K562 (cell line): ENCODE data around the gene SURF6. TPM values are rescaled to one million over a fixed set of nuclear protein-coding genes. Genes with fewer than 3 reads are reported as not detected.

Experiments used
- CREBBP ChIP-seq: IDR thresholded peaks from one replicate; pipeline ENCODE4 v1.6.1; 2012; ENCODE audit warnings: low read depth, mild to moderate bottlenecking, control low read depth, inconsistent platforms, low read length
- L3MBTL2 ChIP-seq: fragments of 450-650 bp; IDR thresholded peaks from 2 replicates; pipeline ENCODE4 v1.6.1; 2016; ENCODE audit warnings: mild to moderate bottlenecking, moderate library complexity
- TCF7L2 ChIP-seq: fragments of 150-350 bp; IDR thresholded peaks from 2 replicates; pipeline ENCODE4 v1.6.1; 2016; ENCODE audit warnings: low read depth, mild to moderate bottlenecking, low read length, moderate library complexity
- ZNF717 ChIP-seq: fragments of 250-450 bp; sonication (Bioruptor Pico); IDR thresholded peaks from 2 replicates; pipeline ENCODE4 v1.5.0; 2021
- polyA plus RNA-seq, 8 experiments: library from polyadenylated mRNA; depleted of rRNA in 4 of 8; stranded (reverse) in 5 of 8; unstranded in 3 of 8; fragments of >200 nt; fragmentation: Nextera tagmentation in 2 of 8; fragmentation: Illumina TruSeq in 1 of 8; extraction: Ambion mirVana in 2 of 8; extraction: Trizol in 1 of 8; gene quantifications; 2 replicates each; pipeline versions ENCODE4 v1.2.1 to v1.2.3, GENCODE V29; 2011 to 2014; ENCODE audit warnings: inconsistent platforms in 1 of 8, missing spikeins in 1 of 8
- total RNA-seq, 7 experiments: library from RNA; depleted of rRNA in 6 of 7; stranded (reverse); fragments of >200 nt in 6 of 7; fragmentation: Illumina TruSeq in 2 of 7; extraction: Trizol in 2 of 7; gene quantifications; 2 replicates each; pipeline versions ENCODE4 v1.2.1 to v1.2.3, GENCODE V29; 2011 to 2021; ENCODE audit warnings: low replicate concordance in 1 of 7
- TF ChIP-seq, protein P1 (sequence below): fragments of 450-650 bp; IDR thresholded peaks from 2 replicates; pipeline ENCODE4 v1.6.1; 2018; ENCODE audit not compliant: partially characterized antibody
- TF ChIP-seq, protein P2 (sequence below): fragments of 450-650 bp; IDR thresholded peaks from 2 replicates; pipeline ENCODE4 v1.6.1; 2016; ENCODE audit warnings: mild to moderate bottlenecking
- TF ChIP-seq, protein P3 (sequence below): fragments of 200-600 bp; sonication (generic); IDR thresholded peaks from one replicate; pipeline ENCODE4 v1.6.1; 2012; ENCODE audit warnings: mild to moderate bottlenecking, low read depth, low read length, inconsistent platforms
- TF ChIP-seq, protein P4 (sequence below), 2 experiments: IDR thresholded peaks; 2 replicates each; pipeline ENCODE4 v1.6.1; 2011; ENCODE audit warnings: borderline replicate concordance in 1 of 2, control low read depth in 1 of 2, low read depth in 1 of 2, low read length in 1 of 2, mild to moderate bottlenecking in 1 of 2, mixed read lengths in 1 of 2, moderate library complexity in 1 of 2; ENCODE audit not compliant: insufficient read depth in 1 of 2, insufficient read length in 1 of 2, poor library complexity in 1 of 2, severe bottlenecking in 1 of 2; ENCODE audit errors: extremely low read depth in 1 of 2

SURF6 gene
- total and polyA plus RNA-seq, 9 of the 15 experiments (the other 6 are each of a cell fraction or from before 2014, with no cell fraction given) = 1.4 to 68.3 (median 14.7) TPM

DNA sequence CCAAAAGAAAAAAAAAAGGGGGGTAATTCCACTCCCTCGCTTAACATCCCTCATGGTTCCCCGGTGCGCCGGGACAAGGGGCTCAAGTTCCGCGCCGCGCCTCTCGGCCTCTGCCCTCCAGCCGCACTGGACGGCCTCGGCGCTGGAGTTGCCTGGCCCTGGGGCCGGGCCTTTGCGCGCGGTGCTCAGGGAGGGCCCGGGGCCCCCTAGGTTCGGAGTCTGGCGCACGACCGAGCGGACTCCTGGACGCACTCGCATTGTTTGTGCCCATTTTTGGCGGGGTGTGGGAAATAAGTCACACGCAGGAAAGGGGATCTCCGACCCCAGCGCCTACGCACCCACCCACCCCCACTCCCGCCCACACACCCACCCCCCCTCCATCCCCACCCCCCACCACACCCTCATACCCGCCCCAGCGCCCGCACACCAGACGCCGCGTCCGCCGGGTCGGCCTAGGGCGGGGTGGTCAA lies 11.6 kb upstream of the SURF6 start (continued):
- TF ChIP-seq, protein P1, sequence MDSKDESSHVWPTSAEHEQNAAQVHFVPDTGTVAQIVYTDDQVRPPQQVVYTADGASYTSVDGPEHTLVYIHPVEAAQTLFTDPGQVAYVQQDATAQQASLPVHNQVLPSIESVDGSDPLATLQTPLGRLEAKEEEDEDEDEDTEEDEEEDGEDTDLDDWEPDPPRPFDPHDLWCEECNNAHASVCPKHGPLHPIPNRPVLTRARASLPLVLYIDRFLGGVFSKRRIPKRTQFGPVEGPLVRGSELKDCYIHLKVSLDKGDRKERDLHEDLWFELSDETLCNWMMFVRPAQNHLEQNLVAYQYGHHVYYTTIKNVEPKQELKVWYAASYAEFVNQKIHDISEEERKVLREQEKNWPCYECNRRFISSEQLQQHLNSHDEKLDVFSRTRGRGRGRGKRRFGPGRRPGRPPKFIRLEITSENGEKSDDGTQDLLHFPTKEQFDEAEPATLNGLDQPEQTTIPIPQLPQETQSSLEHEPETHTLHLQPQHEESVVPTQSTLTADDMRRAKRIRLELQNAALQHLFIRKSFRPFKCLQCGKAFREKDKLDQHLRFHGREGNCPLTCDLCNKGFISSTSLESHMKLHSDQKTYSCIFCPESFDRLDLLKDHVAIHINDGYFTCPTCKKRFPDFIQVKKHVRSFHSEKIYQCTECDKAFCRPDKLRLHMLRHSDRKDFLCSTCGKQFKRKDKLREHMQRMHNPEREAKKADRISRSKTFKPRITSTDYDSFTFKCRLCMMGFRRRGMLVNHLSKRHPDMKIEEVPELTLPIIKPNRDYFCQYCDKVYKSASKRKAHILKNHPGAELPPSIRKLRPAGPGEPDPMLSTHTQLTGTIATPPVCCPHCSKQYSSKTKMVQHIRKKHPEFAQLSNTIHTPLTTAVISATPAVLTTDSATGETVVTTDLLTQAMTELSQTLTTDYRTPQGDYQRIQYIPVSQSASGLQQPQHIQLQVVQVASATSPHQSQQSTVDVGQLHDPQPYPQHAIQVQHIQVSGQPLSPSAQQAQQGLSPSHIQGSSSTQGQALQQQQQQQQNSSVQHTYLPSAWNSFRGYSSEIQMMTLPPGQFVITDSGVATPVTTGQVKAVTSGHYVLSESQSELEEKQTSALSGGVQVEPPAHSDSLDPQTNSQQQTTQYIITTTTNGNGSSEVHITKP = peak; percentile 77
- TF ChIP-seq, protein P2, sequence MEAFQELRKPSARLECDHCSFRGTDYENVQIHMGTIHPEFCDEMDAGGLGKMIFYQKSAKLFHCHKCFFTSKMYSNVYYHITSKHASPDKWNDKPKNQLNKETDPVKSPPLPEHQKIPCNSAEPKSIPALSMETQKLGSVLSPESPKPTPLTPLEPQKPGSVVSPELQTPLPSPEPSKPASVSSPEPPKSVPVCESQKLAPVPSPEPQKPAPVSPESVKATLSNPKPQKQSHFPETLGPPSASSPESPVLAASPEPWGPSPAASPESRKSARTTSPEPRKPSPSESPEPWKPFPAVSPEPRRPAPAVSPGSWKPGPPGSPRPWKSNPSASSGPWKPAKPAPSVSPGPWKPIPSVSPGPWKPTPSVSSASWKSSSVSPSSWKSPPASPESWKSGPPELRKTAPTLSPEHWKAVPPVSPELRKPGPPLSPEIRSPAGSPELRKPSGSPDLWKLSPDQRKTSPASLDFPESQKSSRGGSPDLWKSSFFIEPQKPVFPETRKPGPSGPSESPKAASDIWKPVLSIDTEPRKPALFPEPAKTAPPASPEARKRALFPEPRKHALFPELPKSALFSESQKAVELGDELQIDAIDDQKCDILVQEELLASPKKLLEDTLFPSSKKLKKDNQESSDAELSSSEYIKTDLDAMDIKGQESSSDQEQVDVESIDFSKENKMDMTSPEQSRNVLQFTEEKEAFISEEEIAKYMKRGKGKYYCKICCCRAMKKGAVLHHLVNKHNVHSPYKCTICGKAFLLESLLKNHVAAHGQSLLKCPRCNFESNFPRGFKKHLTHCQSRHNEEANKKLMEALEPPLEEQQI = no peak
- TF ChIP-seq CREBBP (no peak), TCF7L2 (no peak), ZNF717 (no peak), L3MBTL2 (no peak)
- TF ChIP-seq, protein P3, sequence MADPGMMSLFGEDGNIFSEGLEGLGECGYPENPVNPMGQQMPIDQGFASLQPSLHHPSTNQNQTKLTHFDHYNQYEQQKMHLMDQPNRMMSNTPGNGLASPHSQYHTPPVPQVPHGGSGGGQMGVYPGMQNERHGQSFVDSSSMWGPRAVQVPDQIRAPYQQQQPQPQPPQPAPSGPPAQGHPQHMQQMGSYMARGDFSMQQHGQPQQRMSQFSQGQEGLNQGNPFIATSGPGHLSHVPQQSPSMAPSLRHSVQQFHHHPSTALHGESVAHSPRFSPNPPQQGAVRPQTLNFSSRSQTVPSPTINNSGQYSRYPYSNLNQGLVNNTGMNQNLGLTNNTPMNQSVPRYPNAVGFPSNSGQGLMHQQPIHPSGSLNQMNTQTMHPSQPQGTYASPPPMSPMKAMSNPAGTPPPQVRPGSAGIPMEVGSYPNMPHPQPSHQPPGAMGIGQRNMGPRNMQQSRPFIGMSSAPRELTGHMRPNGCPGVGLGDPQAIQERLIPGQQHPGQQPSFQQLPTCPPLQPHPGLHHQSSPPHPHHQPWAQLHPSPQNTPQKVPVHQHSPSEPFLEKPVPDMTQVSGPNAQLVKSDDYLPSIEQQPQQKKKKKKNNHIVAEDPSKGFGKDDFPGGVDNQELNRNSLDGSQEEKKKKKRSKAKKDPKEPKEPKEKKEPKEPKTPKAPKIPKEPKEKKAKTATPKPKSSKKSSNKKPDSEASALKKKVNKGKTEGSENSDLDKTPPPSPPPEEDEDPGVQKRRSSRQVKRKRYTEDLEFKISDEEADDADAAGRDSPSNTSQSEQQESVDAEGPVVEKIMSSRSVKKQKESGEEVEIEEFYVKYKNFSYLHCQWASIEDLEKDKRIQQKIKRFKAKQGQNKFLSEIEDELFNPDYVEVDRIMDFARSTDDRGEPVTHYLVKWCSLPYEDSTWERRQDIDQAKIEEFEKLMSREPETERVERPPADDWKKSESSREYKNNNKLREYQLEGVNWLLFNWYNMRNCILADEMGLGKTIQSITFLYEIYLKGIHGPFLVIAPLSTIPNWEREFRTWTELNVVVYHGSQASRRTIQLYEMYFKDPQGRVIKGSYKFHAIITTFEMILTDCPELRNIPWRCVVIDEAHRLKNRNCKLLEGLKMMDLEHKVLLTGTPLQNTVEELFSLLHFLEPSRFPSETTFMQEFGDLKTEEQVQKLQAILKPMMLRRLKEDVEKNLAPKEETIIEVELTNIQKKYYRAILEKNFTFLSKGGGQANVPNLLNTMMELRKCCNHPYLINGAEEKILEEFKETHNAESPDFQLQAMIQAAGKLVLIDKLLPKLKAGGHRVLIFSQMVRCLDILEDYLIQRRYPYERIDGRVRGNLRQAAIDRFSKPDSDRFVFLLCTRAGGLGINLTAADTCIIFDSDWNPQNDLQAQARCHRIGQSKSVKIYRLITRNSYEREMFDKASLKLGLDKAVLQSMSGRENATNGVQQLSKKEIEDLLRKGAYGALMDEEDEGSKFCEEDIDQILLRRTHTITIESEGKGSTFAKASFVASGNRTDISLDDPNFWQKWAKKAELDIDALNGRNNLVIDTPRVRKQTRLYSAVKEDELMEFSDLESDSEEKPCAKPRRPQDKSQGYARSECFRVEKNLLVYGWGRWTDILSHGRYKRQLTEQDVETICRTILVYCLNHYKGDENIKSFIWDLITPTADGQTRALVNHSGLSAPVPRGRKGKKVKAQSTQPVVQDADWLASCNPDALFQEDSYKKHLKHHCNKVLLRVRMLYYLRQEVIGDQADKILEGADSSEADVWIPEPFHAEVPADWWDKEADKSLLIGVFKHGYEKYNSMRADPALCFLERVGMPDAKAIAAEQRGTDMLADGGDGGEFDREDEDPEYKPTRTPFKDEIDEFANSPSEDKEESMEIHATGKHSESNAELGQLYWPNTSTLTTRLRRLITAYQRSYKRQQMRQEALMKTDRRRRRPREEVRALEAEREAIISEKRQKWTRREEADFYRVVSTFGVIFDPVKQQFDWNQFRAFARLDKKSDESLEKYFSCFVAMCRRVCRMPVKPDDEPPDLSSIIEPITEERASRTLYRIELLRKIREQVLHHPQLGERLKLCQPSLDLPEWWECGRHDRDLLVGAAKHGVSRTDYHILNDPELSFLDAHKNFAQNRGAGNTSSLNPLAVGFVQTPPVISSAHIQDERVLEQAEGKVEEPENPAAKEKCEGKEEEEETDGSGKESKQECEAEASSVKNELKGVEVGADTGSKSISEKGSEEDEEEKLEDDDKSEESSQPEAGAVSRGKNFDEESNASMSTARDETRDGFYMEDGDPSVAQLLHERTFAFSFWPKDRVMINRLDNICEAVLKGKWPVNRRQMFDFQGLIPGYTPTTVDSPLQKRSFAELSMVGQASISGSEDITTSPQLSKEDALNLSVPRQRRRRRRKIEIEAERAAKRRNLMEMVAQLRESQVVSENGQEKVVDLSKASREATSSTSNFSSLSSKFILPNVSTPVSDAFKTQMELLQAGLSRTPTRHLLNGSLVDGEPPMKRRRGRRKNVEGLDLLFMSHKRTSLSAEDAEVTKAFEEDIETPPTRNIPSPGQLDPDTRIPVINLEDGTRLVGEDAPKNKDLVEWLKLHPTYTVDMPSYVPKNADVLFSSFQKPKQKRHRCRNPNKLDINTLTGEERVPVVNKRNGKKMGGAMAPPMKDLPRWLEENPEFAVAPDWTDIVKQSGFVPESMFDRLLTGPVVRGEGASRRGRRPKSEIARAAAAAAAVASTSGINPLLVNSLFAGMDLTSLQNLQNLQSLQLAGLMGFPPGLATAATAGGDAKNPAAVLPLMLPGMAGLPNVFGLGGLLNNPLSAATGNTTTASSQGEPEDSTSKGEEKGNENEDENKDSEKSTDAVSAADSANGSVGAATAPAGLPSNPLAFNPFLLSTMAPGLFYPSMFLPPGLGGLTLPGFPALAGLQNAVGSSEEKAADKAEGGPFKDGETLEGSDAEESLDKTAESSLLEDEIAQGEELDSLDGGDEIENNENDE = no peak
- TF ChIP-seq, protein P4, sequence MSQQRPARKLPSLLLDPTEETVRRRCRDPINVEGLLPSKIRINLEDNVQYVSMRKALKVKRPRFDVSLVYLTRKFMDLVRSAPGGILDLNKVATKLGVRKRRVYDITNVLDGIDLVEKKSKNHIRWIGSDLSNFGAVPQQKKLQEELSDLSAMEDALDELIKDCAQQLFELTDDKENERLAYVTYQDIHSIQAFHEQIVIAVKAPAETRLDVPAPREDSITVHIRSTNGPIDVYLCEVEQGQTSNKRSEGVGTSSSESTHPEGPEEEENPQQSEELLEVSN (IDR thresholded peaks at IDR 0.05; ENCODE audit: borderline replicate concordance in 1 of 2, extremely low read depth in 1 of 2, insufficient read depth in 1 of 2, insufficient read length in 1 of 2, low read depth in 1 of 2, low read length in 1 of 2, poor library complexity in 1 of 2, severe bottlenecking in 1 of 2) = peak in 1 of 2 experiments; percentile 20
